K562 (cell line): ENCODE results near the gene CIAO3. TPM values are rescaled to one million over a fixed set of nuclear protein-coding genes. Genes with fewer than 3 reads are reported as not detected.

Experiments used
- CBX1 ChIP-seq: sonication (generic); IDR thresholded peaks from 2 replicates; pipeline ENCODE4 v1.6.1; 2016; ENCODE audit warnings: antibody characterized with exemption, low read depth, mild to moderate bottlenecking
- L3MBTL2 ChIP-seq: fragments of 450-650 bp; IDR thresholded peaks from 2 replicates; pipeline ENCODE4 v1.6.1; 2016; ENCODE audit warnings: mild to moderate bottlenecking, moderate library complexity
- NR3C1 ChIP-seq: sonication (generic); formaldehyde crosslinking; IDR thresholded peaks from 2 replicates; pipeline ENCODE4 v1.8.1; 2022; ENCODE audit warnings: missing genetic modification reagents
- PCBP1 ChIP-seq: fragments of 200-400 bp; formaldehyde crosslinking; IDR thresholded peaks from 2 replicates; pipeline ENCODE4 v1.6.1; 2018; ENCODE audit warnings: mild to moderate bottlenecking, low read depth, low read length; ENCODE audit not compliant: poor library complexity, severe bottlenecking
- RBFOX2 ChIP-seq: fragments of 200-400 bp; formaldehyde crosslinking; IDR thresholded peaks from 2 replicates; pipeline ENCODE4 v1.6.1; 2017; ENCODE audit warnings: low read depth, mild to moderate bottlenecking, low read length, moderate library complexity
- TRIM24 ChIP-seq, 2 experiments: fragments of 450-650 bp; IDR thresholded peaks; 2 replicates each; pipeline ENCODE4 v1.6.1; 2016
- ZNF384 ChIP-seq: IDR thresholded peaks from 2 replicates; pipeline ENCODE4 v1.6.1; 2012; ENCODE audit warnings: low read depth, low read length, improper control_type of control experiment
- polyA plus RNA-seq, 8 experiments: library from polyadenylated mRNA; depleted of rRNA in 4 of 8; stranded (reverse) in 5 of 8; unstranded in 3 of 8; fragments of >200 nt; fragmentation: Nextera tagmentation in 2 of 8; fragmentation: Illumina TruSeq in 1 of 8; extraction: Ambion mirVana in 2 of 8; extraction: Trizol in 1 of 8; gene quantifications; 2 replicates each; pipeline versions ENCODE4 v1.2.1 to v1.2.3, GENCODE V29; 2011 to 2014; ENCODE audit warnings: inconsistent platforms in 1 of 8, missing spikeins in 1 of 8
- total RNA-seq, 7 experiments: library from RNA; depleted of rRNA in 6 of 7; stranded (reverse); fragments of >200 nt in 6 of 7; fragmentation: Illumina TruSeq in 2 of 7; extraction: Trizol in 2 of 7; gene quantifications; 2 replicates each; pipeline versions ENCODE4 v1.2.1 to v1.2.3, GENCODE V29; 2011 to 2021; ENCODE audit warnings: low replicate concordance in 1 of 7
- TF ChIP-seq, protein P1 (sequence below): fragments of 450-650 bp; IDR thresholded peaks from 2 replicates; pipeline ENCODE4 v1.6.1; 2016; ENCODE audit warnings: borderline replicate concordance

CIAO3 gene
- total and polyA plus RNA-seq, 9 of the 15 experiments (the other 6 are each of a cell fraction or from before 2014, with no cell fraction given): 2.2 to 35.6 (median 18.7) TPM

DNA sequence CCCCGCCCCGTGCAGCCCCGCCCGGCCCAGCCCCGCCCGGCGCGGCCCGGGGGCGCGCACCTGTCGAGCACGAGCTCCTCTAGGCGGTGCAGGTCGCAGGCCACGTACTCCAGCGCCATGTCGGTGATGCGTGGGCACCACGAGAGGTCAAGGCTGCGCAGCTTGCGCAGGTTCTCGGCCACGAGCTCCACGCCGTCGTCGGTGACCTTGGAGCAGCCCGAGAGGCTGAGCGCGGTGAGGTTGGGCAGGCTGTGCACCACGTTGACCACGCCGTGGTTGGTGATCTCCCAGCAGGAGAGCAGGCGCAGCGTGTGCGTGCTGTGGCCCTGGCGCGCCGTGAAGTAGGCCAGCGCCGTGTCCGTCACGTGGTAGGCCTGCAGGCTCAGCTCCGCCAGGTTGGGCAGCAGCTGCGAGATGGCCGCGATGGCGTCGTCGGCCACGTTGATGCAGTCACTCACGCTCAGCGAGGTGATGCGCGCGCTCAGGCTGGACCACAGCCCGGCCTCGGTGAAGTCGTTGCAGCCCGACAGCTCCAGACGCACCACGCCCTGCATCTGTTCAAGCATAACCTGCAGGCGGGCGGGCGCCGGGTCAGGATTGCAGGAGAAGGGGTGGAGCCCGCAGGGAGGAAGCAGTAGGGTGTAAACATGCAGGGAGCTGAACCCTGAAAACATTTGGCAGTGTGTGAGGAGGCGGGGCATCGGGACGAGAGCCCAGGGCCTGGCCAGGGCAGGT is 45.3 kb downstream of the CIAO3 start (continued):
- TF ChIP-seq, protein P1, sequence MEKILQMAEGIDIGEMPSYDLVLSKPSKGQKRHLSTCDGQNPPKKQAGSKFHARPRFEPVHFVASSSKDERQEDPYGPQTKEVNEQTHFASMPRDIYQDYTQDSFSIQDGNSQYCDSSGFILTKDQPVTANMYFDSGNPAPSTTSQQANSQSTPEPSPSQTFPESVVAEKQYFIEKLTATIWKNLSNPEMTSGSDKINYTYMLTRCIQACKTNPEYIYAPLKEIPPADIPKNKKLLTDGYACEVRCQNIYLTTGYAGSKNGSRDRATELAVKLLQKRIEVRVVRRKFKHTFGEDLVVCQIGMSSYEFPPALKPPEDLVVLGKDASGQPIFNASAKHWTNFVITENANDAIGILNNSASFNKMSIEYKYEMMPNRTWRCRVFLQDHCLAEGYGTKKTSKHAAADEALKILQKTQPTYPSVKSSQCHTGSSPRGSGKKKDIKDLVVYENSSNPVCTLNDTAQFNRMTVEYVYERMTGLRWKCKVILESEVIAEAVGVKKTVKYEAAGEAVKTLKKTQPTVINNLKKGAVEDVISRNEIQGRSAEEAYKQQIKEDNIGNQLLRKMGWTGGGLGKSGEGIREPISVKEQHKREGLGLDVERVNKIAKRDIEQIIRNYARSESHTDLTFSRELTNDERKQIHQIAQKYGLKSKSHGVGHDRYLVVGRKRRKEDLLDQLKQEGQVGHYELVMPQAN: 0 out of 2 replicates have a peak, but pooled peaks have one; percentile 37
- TF ChIP-seq CBX1 (0 out of 2 replicates have a peak, but pooled peaks have one; percentile 36), NR3C1 (peak; percentile 63), RBFOX2 (peak; percentile 74), TRIM24 (IDR thresholded peaks at IDR 0.05) (no peak; a peak in 1 of 4 replicates), PCBP1 (no peak), L3MBTL2 (peak; percentile 98), ZNF384 (no peak)
